H1 (cell line): ENCODE data around the gene MSTO1. TPM values are rescaled to one million over a fixed set of nuclear protein-coding genes. Genes with fewer than 3 reads are reported as not detected.
A peak's percentile ranks its signal among the peaks of the same experiment; 100 is the strongest.

Source experiments
- CTCF ChIA-PET: fragments of 300-600 bp; sonication (Branson Sonifier 250); formaldehyde crosslinking; loops from one replicate; lab custom pipeline; 2021; ENCODE audit not compliant: partially characterized antibody; lab: Charles Lee
- POLR2A ChIA-PET: fragments of 300-600 bp; sonication (Branson Sonifier 250); formaldehyde crosslinking; loops from one replicate; lab custom pipeline; 2021; ENCODE audit warnings: inconsistent platforms; ENCODE audit not compliant: partially characterized antibody; lab: Charles Lee
- DNase-seq, 2 experiments: peaks; one replicate each; pipeline versions ENCODE4 v3.0.0 to v3.0.0-alpha.2; 2010 to 2022; ENCODE audit warnings: low spot score in 2 of 2, low read depth in 1 of 2, mixed read lengths in 1 of 2
- FAIRE-seq: peaks from 2 replicates; lab custom pipeline; 2011; peaks lifted over from hg19 to GRCh38; lab: Jason Lieb, UNC
- H2AFZ ChIP-seq: 2 replicates; pipeline ENCODE4 v1.8.1; 2012; ENCODE audit warnings: low read length, inconsistent platforms
- H2AK5ac ChIP-seq: 2 replicates; pipeline ENCODE4 v1.6.1; 2013; ENCODE audit warnings: low read depth, low read length
- H2BK120ac ChIP-seq: replicated peaks from 2 replicates; pipeline ENCODE3; 2013; ENCODE audit warnings: low read depth, low read length, inconsistent platforms
- H2BK12ac ChIP-seq: 2 replicates; pipeline ENCODE4 v1.6.1; 2013; ENCODE audit warnings: low read depth, low read length
- H2BK15ac ChIP-seq: 2 replicates; pipeline ENCODE4 v1.6.1; 2013; ENCODE audit warnings: low read length
- H2BK20ac ChIP-seq: 2 replicates; pipeline ENCODE4 v1.6.1; 2013; ENCODE audit warnings: low read length
- H2BK5ac ChIP-seq: 2 replicates; pipeline ENCODE4 v1.6.1; 2013; ENCODE audit warnings: low read depth, low read length
- H3K14ac ChIP-seq: 2 replicates; pipeline ENCODE4 v1.6.1; 2013; ENCODE audit warnings: inconsistent platforms; ENCODE audit not compliant: insufficient read length
- H3K18ac ChIP-seq: 2 replicates; pipeline ENCODE4 v1.6.1; 2013; ENCODE audit warnings: low read length; ENCODE audit errors: extremely low read depth
- H3K23ac ChIP-seq: 2 replicates; pipeline ENCODE4 v1.6.1; 2013; ENCODE audit warnings: inconsistent platforms; ENCODE audit not compliant: insufficient read length
- H3K23me2 ChIP-seq: 2 replicates; pipeline ENCODE4 v1.6.1; 2013; ENCODE audit warnings: low read depth, low read length
- H3K27ac ChIP-seq: 2 replicates; pipeline ENCODE4 v1.6.1; 2011; ENCODE audit warnings: low read depth, low read length, inconsistent platforms
- H3K27me3 ChIP-seq, 4 experiments: replicated peaks in 1 of 4; 1 replicate in 1 of 4; 2 replicates in 3 of 4; pipeline versions ENCODE4 v1.6.1 to v1.8.1; 2011 to 2013; ENCODE audit warnings: low read length in 3 of 4, mild to moderate bottlenecking in 3 of 4, inconsistent platforms in 2 of 4, mixed read lengths in 2 of 4, moderate library complexity in 1 of 4; ENCODE audit not compliant: control insufficient read depth in 3 of 4, insufficient read depth in 3 of 4; ENCODE audit errors: extremely low read depth in 1 of 4
- H3K36me3 ChIP-seq, 4 experiments: 2 replicates each; pipeline versions ENCODE4 v1.6.1 to v1.8.1; 2011 to 2013; ENCODE audit warnings: mild to moderate bottlenecking in 4 of 4, low read length in 3 of 4, moderate library complexity in 2 of 4, control low read depth in 1 of 4, inconsistent platforms in 1 of 4; ENCODE audit not compliant: insufficient read depth in 4 of 4, control insufficient read depth in 2 of 4
- H3K4ac ChIP-seq: replicated peaks from 2 replicates; pipeline ENCODE3; 2013; ENCODE audit warnings: low read length, low read depth, mixed read lengths, inconsistent platforms; ENCODE audit not compliant: insufficient read length
- H3K4me1 ChIP-seq, 4 experiments: replicated peaks in 1 of 4; 1 replicate in 1 of 4; 2 replicates in 3 of 4; pipeline versions ENCODE4 v1.6.1 to v1.8.1; 2011 to 2013; ENCODE audit warnings: low read length in 3 of 4, inconsistent platforms in 2 of 4, mixed read lengths in 1 of 4; ENCODE audit not compliant: insufficient read depth in 4 of 4, control insufficient read depth in 3 of 4
- H3K4me2 ChIP-seq, 2 experiments: 2 replicates each; pipeline versions ENCODE4 v1.6.1 to v1.8.1; 2011 to 2013; ENCODE audit warnings: low read depth in 2 of 2, low read length in 2 of 2, control low read depth in 1 of 2, inconsistent platforms in 1 of 2, mild to moderate bottlenecking in 1 of 2; ENCODE audit not compliant: insufficient read depth in 1 of 2
- H3K4me3 ChIP-seq, 4 experiments: fragments of 200-600, 300-600 bp in 1 of 4; sonication (generic), shearing (Covaris generic), sonication (Bioruptor Twin) in 1 of 4; 2 replicates each; pipeline versions ENCODE4 v1.5.1 to v1.8.1; 2011 to 2016; ENCODE audit warnings: low read length in 4 of 4, low read depth in 3 of 4, control low read depth in 2 of 4, inconsistent platforms in 2 of 4, mild to moderate bottlenecking in 2 of 4, mixed read lengths in 1 of 4, moderate library complexity in 1 of 4; ENCODE audit not compliant: insufficient read depth in 2 of 4; ENCODE audit errors: extremely low read depth in 1 of 4
- H3K56ac ChIP-seq: replicated peaks from 2 replicates; pipeline ENCODE3; 2013; ENCODE audit warnings: low read depth, mild to moderate bottlenecking, mixed read lengths, low read length, inconsistent platforms; ENCODE audit not compliant: insufficient read length
- H3K79me1 ChIP-seq: 2 replicates; pipeline ENCODE4 v1.6.1; 2013; ENCODE audit warnings: low read depth, low read length, control low read depth
- H3K79me2 ChIP-seq, 2 experiments: 2 replicates each; pipeline versions ENCODE4 v1.6.1 to v1.8.1; 2012 to 2013; ENCODE audit warnings: low read length in 2 of 2, mild to moderate bottlenecking in 2 of 2, inconsistent platforms in 1 of 2; ENCODE audit not compliant: insufficient read depth in 2 of 2, control insufficient read depth in 1 of 2
- H3K9ac ChIP-seq, 4 experiments: replicated peaks in 1 of 4; 1 replicate in 1 of 4; 2 replicates in 3 of 4; pipeline versions ENCODE4 v1.6.1 to v1.8.1; 2011 to 2013; ENCODE audit warnings: low read depth in 3 of 4, low read length in 3 of 4, control low read depth in 2 of 4, mild to moderate bottlenecking in 2 of 4, moderate library complexity in 2 of 4, inconsistent platforms in 1 of 4; ENCODE audit errors: extremely low read depth in 1 of 4
- H3K9me3 ChIP-seq, 2 experiments: 2 replicates each; pipeline versions ENCODE4 v1.6.1 to v1.8.1; 2012 to 2013; ENCODE audit warnings: mild to moderate bottlenecking in 2 of 2, moderate library complexity in 2 of 2, control low read depth in 1 of 2, inconsistent platforms in 1 of 2, low read depth in 1 of 2, low read length in 1 of 2, mixed read lengths in 1 of 2; ENCODE audit not compliant: insufficient read depth in 2 of 2
- H4K20me1 ChIP-seq, 2 experiments: replicated peaks in 1 of 2; 2 replicates each; pipeline versions ENCODE3 to v1.8.1; 2011 to 2013; ENCODE audit warnings: inconsistent platforms in 2 of 2, low read length in 2 of 2, mild to moderate bottlenecking in 1 of 2; ENCODE audit not compliant: insufficient read depth in 2 of 2, control insufficient read depth in 1 of 2
- H4K5ac ChIP-seq: 2 replicates; pipeline ENCODE4 v1.6.1; 2013; ENCODE audit warnings: low read length, low read depth, mixed read lengths, inconsistent platforms; ENCODE audit not compliant: insufficient read length
- H4K8ac ChIP-seq: 2 replicates; pipeline ENCODE4 v1.8.0; 2013; ENCODE audit warnings: mild to moderate bottlenecking, moderate library complexity, low read length, inconsistent platforms; ENCODE audit not compliant: insufficient read depth; ENCODE audit errors: extremely low read depth
- H4K91ac ChIP-seq: replicated peaks from 2 replicates; pipeline ENCODE3; 2013; ENCODE audit warnings: low read length, mixed read lengths, inconsistent platforms; ENCODE audit not compliant: insufficient read length
- BCL11A ChIP-seq, 2 experiments: IDR thresholded peaks; one replicate each; pipeline ENCODE4 v1.6.1; 2011; ENCODE audit warnings: low read depth in 2 of 2, low read length in 2 of 2, mild to moderate bottlenecking in 2 of 2
- KDM4A ChIP-seq: IDR thresholded peaks from one replicate; pipeline ENCODE4 v1.7.1; 2012; ENCODE audit warnings: low read depth, mild to moderate bottlenecking, moderate library complexity, low read length, inconsistent platforms; ENCODE audit not compliant: severe bottlenecking
- NRF1 ChIP-seq: IDR thresholded peaks from 2 replicates; pipeline ENCODE4 v1.6.1; 2011; ENCODE audit warnings: mild to moderate bottlenecking, low read depth, low read length, improper control_type of control experiment
- POLR2A ChIP-seq, 2 experiments: IDR thresholded peaks; 1 replicate in 1 of 2; 2 replicates in 1 of 2; pipeline ENCODE4 v1.6.1; 2011; ENCODE audit warnings: low read depth in 2 of 2, low read length in 2 of 2, mild to moderate bottlenecking in 2 of 2; ENCODE audit errors: control extremely low read depth in 1 of 2
- SIRT6 ChIP-seq: IDR thresholded peaks from one replicate; pipeline ENCODE4 v1.7.1; 2012; ENCODE audit warnings: low read length, inconsistent platforms
- SIX5 ChIP-seq: IDR thresholded peaks from 2 replicates; pipeline ENCODE4 v1.6.1; 2011; ENCODE audit warnings: mild to moderate bottlenecking, low read depth, low read length
- TAF7 ChIP-seq: optimal IDR thresholded peaks from 2 replicates; pipeline ENCODE3; 2011; ENCODE audit warnings: low read depth, mild to moderate bottlenecking, inconsistent platforms, low read length, moderate library complexity, borderline replicate concordance
- WGBS, 2 experiments: shearing (Covaris generic) in 1 of 2; methylation state at CpG; one replicate each; pipeline versions ENCODE4 v1.1.6 to v1.1.7; 2013 to 2015; ENCODE audit warnings: low lambda C conversion rate in 2 of 2, mixed read lengths in 2 of 2, inconsistent platforms in 1 of 2, low coverage in 1 of 2, missing lambda C conversion rate in 1 of 2; ENCODE audit not compliant: insufficient replicate concordance in 2 of 2, insufficient coverage in 1 of 2, insufficient read length in 1 of 2; ENCODE audit errors: extremely low coverage in 1 of 2, missing lambda C conversion rate in 1 of 2; 5-methylcytosine and 5-hydroxymethylcytosine counted together
- long read RNA-seq, 2 experiments: library from RNA in 1 of 2; library from capped mRNA in 1 of 2; stranded (forward); transcript quantifications; one replicate each; pipeline ENCODE4 v2.0.0, GENCODE V29; 2021; ENCODE audit warnings: inconsistent platforms in 1 of 2
- polyA minus RNA-seq, 3 experiments: library from RNA; depleted of rRNA, polyadenylated mRNA; stranded (reverse); fragments of >200 nt; gene quantifications; 1 replicate in 2 of 3; 2 replicates in 1 of 3; pipeline ENCODE4 v1.2.3, GENCODE V29; 2011
- polyA plus RNA-seq, 7 experiments: library from polyadenylated mRNA; depleted of rRNA in 3 of 7; stranded (reverse) in 5 of 7; unstranded in 2 of 7; fragments of >200 nt in 5 of 7; fragments of 200-250 nt in 2 of 7; gene quantifications; 1 replicate in 5 of 7; 2 replicates in 1 of 7; 4 replicates in 1 of 7; pipeline versions ENCODE4 v1.2.1 to v1.2.3, GENCODE V29; 2011 to 2013; ENCODE audit warnings: missing spikeins in 2 of 7, mixed read lengths in 2 of 7
- total RNA-seq: library from RNA; stranded (reverse); fragmentation: NEBNext Ultra II Directional; extraction: Animal tissue kit (Norgen Biotek cat#: 25700); gene quantifications from 2 replicates; pipeline ENCODE4 v1.2.1, GENCODE V29; 2021
- TF ChIP-seq, protein P1 (sequence below): IDR thresholded peaks from 2 replicates; pipeline ENCODE4 v1.6.1; 2012; ENCODE audit warnings: inconsistent platforms

The MSTO1 gene
- total RNA-seq (47.0 and 51.0 TPM in 2 replicates), polyA plus RNA-seq (2011; rRNA removed) (40.5 and 47.0 TPM in 2 replicates), polyA minus RNA-seq (2011; rRNA and poly(A)+ RNA removed) (42.4 and 48.2 TPM in 2 replicates)
- polyA plus RNA-seq (2011; cell fraction: cytosol; rRNA removed), result 29.9 TPM
- polyA plus RNA-seq (2011; cell fraction: nucleus; rRNA removed), result 193 TPM
- polyA plus RNA-seq (2012, experiment 1 of 2), result 40.6 to 50.2 TPM (median 46.5 TPM) in 4 replicates
- polyA plus RNA-seq (2012, experiment 2 of 2), result 29.9 TPM
- polyA plus RNA-seq (2013, experiment 1 of 2), result 28.1 TPM
- 23.9 TPM for polyA plus RNA-seq (2013, experiment 2 of 2)
- polyA minus RNA-seq (2011; cell fraction: cytosol; rRNA and poly(A)+ RNA removed), result 18.1 TPM
- 94.9 TPM for polyA minus RNA-seq (2011; cell fraction: nucleus; rRNA and poly(A)+ RNA removed)
- long read RNA-seq, experiment 1, partial matches to known transcripts, result 13 of 21 reads
- long read RNA-seq, experiment 1, other reads (novel, unspliced or antisense), result 6 of 21 reads
- long read RNA-seq, experiment 2, transcript MSTO1-201 (14 exons, 2,431 nt), result major isoform, 15 of 28 reads
- long read RNA-seq, experiment 2, partial matches to known transcripts, result 2 of 28 reads
- long read RNA-seq, experiment 2, other reads (novel, unspliced or antisense), result 11 of 28 reads

DNA sequence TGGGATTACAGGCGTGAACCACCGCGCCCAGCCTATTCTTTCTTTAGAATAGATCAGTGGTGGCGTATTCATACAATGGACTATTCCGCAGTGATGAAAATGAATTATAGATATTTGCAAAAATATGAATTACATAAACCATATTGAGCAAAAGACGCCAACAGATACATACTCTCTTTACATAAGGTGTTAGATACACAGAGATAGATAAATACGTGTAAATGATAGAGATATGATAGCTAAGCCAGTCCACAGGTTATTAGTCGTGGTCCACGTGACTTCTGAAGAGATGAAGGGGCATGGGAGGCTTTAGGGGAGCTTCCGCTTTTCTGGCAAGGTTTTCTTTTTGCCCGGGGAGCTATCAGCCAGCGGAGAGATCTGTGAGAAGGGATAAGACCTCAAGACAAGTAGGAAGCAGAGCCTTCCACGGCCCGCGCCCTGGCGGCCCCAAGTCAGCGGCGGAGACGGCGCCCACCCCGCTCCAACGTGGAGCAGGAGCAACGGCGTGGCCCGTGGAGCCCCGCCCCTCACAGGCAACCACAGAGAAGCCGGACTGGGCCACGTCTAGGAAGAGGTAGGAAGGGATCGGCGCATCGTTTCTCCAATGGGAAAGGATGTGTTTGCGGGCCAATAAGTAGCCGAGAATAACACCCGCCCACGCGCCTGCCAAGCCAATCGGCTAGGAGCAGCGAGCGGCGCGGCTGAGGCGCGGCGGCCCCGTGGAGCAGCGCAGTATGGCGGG lies at the start of gene MSTO1:
TSS of gene MSTO1 (plus strand) at position 704 of the 742 bp plus-strand sequence. CDS start at position 735, 31 bp downstream.
- H4K91ac ChIP-seq, result no peak within 1 kb of the TSS
- DNase-seq (peak; percentile 70 to 92), FAIRE-seq (no peak)
- no peak within 1 kb of the TSS for H2BK20ac ChIP-seq
- H3K27me3 ChIP-seq, result no peaks in the 10 kb centered on the region
- H3K14ac ChIP-seq, result no peak within 1 kb of the TSS
- H3K4me1 ChIP-seq, result no peaks in the 10 kb centered on the region
- WGBS, 2 experiments, result 14% methylated on average over 38 of the region's 47 CpGs; no CpG with 5 or more reads in 1 of the 2 experiments
- no peak within 1 kb of the TSS for H2BK5ac ChIP-seq
- no peaks in the 10 kb centered on the region for H4K20me1 ChIP-seq
- H3K4me3 ChIP-seq, result peak within 1 kb of the TSS; percentile 39 to 74 (median 59)
- H3K79me1 ChIP-seq, result no peaks in the 10 kb centered on the region
- H4K8ac ChIP-seq, result peak within 1 kb of the TSS; percentile 16; the same call in 1 of the 2 replicates
- no peak within 1 kb of the TSS for H2BK120ac ChIP-seq
- no peaks in the 10 kb centered on the region for H3K79me2 ChIP-seq
- H3K9me3 ChIP-seq, result no peaks in the 10 kb centered on the region
- H3K27ac ChIP-seq, result peak within 1 kb of the TSS; percentile 40; the same call in 1 of the 2 replicates
- no peak within 1 kb of the TSS for H3K18ac ChIP-seq
- H3K23me2 ChIP-seq, result 0 out of 2 replicates have a peak, but pooled peaks cover 2% of the 10 kb centered on the region
- POLR2A ChIA-PET, result interaction anchor here (0.7 to 1.0 kb wide), 3 partner anchors 11 to 15 kb away, joined by 3 read pairs; no protein-coding TSS in a partner anchor
- H3K36me3 ChIP-seq, result peaks cover 2 to 13% (median 11%) of the 10 kb centered on the region in 4 experiments; a peak in 6 of 8 replicates
- H2BK15ac ChIP-seq, result no peak within 1 kb of the TSS
- H3K4me2 ChIP-seq, result peak within 1 kb of the TSS; percentile 58 to 67
- peak within 1 kb of the TSS; percentile 54 to 90 (median 73); a peak in 6 of 7 replicates for H3K9ac ChIP-seq
- no peak within 1 kb of the TSS for H2AK5ac ChIP-seq
- H3K23ac ChIP-seq, result no peak within 1 kb of the TSS
- H2BK12ac ChIP-seq, result no peak within 1 kb of the TSS
- no peak within 1 kb of the TSS for H3K56ac ChIP-seq
- H2AFZ ChIP-seq, result 0 out of 2 replicates have a peak within 1 kb of the TSS, but pooled peaks have one; percentile 11
- peak within 1 kb of the TSS; percentile 7 for H4K5ac ChIP-seq
- no peak within 1 kb of the TSS for H3K4ac ChIP-seq
- CTCF ChIA-PET, result no interaction called here
- no peak for TF ChIP-seq BCL11A (IDR thresholded peaks at IDR 0.05; ENCODE audit: low read depth in 2 of 2, low read length in 2 of 2)
- TF ChIP-seq, protein P1, sequence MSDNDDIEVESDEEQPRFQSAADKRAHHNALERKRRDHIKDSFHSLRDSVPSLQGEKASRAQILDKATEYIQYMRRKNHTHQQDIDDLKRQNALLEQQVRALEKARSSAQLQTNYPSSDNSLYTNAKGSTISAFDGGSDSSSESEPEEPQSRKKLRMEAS, result peak; percentile 42
- no peak for TF ChIP-seq TAF7
- no peak for TF ChIP-seq NRF1
- no peak for TF ChIP-seq SIX5
- TF ChIP-seq POLR2A (IDR thresholded peaks at IDR 0.05; ENCODE audit: control extremely low read depth in 1 of 2, low read depth in 2 of 2, low read length in 2 of 2), result peak in 1 of 2 experiments; percentile 60; a peak in 2 of 3 replicates
- TF ChIP-seq SIRT6, result no peak
- TF ChIP-seq KDM4A, result no peak
